LHCN-M2 (cell line): Measurements from ENCODE around the gene AVPR2. TPM values are rescaled to one million over a fixed set of nuclear protein-coding genes. Genes with fewer than 3 reads are reported as not detected.

Experiments
- DNase-seq: peaks from one replicate; pipeline ENCODE4 v3.0.0-alpha.2; 2012; ENCODE audit warnings: low read depth
- total RNA-seq: library from RNA; depleted of rRNA; stranded (reverse); fragments of >200 nt; gene quantifications from 2 replicates; pipeline ENCODE4 v1.2.3, GENCODE V29; 2014

The AVPR2 gene
- total RNA-seq, 1 experiment from 2014 or later, result not detected

GRCh38 chrX:153871451-153871850 is 33.0 kb upstream of the AVPR2 start:
- DNase-seq, result no peak

DNA sequence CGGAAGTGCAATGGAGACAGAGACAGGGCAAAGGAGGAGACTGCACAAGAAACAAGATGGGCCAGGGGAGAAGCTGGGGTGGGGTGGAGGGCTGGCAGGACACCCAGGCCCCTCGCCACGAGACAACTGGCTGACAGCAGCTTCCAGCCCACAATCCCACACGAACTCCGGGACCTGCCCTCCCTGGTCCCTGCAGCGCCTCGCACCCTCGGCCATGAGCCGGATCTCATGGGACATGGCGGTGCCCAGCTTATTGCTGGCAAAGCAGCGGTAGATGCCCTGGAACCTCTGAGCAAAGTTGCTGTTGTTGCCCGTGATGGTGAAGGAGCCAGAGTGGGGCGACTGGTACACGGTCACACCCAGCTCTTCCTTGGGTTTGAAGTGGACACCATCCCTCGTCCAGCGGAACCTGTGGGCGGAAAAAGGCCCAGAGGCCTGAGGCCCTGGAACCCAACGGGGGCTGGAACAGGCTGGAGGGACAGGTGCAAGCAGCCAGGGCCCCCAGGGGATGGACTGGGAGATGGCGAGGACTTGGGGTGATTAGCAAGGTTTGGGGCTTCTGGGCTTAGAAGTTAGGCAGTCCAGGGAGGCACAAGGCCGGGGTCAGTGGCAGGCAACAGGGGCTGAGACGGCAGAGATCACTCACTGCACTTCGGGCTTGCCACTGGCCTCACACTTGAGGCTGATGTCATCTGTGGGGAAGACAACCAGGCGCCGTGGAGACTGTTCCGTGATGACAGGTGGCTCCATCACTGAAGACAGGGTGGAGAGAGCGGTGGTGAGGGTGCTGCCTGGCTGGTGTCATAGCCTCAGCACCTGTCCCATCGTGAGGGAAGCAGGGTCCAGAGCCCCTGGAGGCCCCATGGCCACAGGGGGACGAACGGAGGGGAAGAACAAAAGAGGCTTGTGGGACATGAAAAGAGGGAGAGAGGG is 32.3 kb upstream of the AVPR2 start:
- no peak for DNase-seq

DNA sequence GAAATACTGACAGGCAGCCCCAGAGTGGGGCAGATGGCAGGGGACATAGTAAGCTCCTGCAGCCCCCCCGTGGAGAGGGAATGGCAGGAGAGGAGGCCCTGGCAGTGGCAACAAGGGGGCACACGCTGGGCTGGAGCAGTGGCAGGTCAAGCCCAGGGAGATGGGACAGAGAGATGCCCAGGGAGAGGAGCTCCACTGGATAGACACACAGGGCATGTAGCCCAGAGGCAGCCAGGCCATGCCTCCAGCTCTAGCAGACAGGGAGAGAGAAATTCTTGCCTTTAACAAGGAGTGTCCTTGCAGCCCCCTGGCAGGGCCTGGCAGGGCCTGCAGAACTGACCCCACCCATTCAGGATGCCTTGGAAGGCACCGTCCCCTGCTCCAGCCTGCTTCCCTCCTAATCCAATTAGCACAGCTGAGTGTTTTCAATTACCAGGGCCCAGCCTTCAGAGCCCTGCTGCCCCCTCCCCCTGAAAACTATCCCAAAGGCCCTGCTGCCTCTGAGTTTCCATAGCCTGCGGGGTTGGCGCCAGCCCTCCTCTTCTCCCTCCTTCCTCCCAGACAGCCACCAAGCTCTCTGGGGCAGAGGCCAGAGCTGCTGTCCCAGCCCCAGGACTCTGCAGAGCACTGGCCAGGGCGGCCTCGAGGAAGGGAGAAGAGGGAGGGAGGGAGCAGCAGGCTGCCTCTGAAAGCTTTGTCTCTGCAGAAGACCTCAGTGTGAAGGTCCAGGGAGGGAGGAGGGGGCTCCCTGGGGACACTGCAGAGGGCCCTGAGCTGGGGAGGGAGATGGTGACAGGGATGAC is 31.0 kb upstream of the AVPR2 start:
- DNase-seq, result no peak

DNA sequence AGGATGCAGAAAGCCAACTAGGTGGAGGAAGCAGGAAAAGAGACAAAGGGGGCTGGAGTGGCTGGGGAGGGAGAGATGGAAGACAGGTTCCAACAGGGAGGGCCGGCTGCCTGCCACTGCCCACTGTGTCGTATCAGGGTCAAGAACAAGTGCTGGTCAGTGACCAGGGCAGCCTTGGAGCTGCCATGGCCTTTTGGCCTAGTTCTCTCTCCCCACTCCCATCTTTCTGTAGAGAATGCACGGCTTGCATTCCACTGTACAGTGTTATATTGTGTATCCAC is 30.4 kb upstream of the AVPR2 start:
- no peak for DNase-seq

DNA sequence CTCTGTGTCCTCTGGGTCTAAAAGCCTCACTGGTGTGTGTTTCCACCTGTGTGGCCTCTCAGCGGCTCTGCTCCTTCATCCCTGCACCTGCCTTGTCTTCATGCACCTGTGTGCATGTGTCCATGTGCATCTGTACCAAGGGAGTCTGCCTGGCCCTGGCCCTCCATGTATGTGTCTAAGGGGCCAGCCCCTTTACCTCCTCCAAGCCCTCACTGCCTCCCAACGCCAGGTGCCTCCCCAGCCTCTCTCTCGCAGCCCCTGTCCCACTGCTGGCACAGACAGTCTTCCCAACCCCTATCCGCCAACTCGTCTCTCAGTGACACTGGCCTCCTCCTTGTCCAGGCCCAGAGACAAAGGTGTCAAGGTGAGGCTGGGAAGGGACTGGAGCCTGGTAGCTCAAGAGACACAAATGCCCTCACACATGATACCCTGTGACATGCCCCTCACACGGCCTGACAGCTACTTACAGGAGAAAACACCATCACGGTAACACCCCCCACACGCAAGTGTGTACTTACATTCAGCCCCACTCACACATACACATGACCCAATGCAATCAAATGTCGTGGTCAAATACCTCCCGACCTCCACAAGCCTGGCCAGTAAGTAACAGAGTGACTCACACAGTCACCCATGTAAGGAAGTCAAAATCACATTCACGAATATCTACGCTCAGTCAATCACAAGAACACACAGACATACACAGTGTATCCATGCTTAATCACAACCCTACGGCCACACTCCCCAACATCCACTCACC is 29.9 kb upstream of the AVPR2 start:
- no peak for DNase-seq

- DNase-seq, result peak; percentile 7
Observed at GRCh38 chrX:153875391-153876111, 28.9 kb upstream of the AVPR2 start.

DNA sequence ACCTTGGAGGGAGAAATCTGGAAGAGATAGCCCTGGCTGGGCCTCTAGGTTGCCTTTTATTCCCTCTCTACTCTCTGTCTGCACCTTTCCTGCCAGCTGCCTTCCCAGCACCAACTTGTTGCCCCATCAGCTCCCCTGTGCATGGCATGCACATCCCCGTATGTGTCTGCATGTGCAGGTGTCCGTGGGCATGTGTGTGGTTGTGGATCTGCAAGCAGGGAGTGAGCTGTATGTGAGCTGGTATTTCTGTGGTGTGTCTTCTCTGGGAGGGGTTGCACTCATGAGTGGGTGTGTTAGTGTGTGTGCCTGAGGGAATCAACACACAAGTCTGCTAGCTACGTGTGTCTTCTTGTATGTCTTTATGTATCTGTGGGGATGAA is 28.4 kb upstream of the AVPR2 start:
- no peak for DNase-seq

DNA sequence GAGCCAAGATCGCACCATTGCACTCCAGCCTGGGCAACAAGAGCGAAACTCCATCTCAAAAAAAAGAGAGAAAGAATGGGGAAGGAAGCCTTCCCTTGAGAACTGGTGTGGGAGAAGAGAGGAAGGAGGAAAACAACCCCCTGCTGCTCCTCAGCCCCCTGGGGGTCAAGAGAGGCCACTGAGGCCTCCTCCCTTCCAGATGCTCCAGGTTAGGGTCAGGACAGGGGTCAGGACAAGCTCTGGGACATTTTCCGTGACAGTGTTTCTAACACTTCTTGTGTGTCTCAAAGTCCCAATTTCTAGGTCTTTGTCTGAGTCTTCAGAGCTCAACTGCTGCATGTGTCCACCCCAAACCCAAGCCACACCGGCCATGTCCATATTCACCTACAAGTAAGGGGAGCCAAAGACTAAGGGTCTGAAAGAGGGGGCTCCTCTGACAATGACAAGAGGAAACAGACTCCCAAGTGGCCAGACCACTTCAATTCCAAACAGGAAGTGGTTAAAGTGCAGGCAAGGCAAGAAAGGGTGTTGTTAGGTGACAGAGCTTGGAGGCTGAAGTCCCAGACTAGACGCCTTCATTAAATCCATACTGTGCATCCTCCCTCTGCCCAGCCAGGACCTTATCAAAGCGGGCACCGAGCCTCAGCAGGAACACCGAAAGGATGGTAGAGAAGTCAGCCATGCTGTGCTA is 26.8 kb upstream of the AVPR2 start:
- DNase-seq, result no peak

DNA sequence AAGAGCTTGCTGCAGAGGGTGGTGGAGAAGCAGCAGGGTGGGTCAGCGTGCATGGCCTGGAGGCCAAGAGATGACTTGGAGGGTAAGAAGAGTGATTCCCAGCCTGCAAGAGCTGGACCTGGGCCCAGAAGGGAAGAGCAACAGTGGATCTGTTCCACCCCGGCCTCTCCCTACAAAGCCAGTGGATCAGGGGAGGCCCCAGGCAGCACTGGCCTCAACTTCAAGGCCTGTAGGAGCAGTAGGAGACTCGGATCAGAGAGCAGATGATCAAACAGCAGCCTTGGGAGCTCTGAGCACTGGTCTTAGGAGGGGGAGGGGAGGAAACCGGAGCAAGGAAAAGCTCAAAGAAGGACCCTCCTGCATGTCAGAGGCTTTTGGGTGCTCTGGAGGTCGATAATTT is 26.1 kb upstream of the AVPR2 start:
- no peak for DNase-seq

DNA sequence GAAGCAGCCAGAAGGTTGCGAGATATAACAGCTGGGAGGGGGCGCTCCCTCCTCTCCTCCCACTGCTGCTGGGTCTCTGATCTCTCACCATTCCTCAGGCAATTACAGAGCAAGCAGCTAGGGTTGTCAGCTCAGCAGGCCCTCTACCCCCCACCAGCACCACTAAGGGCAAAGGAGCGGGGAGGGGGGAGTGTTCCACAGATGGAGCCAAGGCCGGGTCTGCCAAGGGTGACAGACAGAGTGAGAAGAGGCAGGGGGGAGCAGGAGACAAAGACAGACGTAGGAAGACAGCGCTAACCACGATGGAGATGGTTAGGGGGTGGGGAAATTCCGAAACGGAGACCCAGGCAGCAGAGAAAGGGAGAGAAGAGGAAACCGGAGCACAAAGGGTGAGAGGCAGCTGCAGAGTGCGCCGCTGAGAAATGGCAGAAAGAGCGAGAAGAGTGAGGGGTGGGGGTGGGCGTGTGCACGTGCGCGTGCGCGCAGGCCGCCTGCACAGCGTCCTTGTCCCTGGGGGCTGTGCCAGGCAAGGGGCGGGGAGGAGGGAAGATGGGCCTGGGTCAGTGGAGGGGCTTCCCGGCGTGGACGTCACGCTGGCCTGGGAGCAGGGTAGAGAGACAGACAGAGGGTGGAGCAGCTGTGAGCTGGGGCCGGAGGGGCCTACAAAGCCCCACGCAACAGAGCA is 25.4 kb upstream of the AVPR2 start:
- no peak for DNase-seq

DNA sequence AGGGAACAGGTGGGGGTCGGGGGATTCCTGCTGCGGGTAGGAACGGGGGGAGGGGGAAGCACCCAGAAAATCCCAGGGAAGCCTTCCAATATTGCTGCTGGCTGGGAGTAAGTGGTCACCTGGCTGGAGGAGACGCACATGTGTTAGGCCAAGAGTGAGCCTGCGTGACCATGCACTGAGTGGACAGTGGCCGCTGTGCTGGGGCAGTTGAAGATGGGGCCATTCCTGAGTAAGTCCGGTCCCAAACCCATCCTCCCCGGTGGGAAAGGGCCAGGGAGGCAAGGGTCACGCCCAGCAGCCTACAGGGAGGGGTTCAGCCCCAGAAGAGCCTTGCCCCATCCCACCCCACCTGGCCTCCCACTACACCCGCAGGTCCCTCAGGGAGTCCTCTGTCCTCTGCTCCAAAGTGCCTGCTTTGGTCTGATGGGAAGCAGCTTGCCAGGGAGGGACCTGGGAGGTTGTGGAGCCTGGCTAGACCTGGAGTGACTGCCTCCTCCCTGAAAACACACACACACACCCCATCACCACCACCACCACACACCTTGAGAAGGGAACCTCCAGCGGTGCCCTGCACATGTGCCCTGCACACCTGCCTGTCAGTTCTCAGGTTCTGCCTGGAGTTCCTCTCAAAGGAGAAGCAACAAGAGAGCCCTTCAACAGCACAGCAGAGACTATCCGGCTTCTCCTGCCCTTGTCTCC is 24.6 kb upstream of the AVPR2 start:
- no peak for DNase-seq

DNA sequence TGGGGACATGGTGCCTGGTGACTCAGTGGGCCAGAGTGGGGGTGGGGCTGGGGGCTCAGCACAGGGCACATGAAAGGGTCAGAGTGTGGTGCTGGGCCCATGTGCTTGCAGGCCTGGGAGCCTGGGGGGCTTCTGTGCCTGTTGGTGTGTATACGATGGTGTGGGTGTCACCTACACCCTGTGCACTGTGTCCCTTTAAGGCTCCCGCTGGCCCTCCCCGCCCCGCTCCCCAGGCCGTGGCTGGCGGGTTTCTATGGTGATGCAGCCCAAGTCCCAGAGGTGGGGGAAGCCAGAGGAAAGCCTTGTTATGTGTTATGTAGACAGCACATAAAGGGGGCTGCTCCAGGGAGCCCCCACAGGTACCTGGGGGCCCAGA is 24.0 kb upstream of the AVPR2 start:
- no peak for DNase-seq

DNA sequence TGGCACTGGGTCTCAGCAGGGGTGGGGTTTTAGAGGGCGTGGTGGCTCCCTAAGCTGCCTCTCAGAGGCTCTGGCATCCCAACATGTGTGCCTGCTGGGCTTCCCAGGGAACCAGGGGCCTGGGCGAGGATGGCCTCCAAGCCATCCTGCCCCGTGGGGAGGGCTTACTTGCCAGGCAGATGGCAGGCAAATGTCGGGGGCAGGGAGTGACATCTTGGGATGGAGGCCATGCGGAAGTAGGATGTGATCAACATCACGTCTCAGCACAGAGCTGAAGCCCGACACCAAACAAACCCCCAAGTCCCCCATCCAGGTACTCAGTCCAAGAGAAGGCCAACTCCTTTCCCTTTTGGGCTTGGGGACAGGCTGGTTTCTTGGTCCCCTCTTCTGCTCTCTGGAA is 23.2 kb upstream of the AVPR2 start:
- DNase-seq, result no peak

DNA sequence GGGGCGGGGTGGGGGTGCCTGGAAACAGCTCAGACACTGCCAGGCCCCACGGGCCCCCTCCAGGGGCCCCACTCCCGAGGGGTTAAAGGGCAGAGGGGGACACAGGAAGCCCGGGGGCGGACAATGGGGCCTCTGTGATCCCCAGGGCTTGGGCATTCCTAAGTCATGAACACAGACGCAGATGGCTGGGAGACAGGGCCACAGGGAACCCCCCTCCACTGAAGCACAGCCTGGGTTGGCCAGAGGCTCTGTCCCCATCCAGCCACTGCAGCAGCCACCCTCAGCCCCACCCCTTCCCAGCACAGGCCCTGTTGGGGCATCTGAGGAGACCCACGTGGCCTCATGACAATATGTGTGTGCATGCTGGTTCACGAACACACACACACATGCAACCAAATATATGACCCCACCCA is 22.4 kb upstream of the AVPR2 start:
- DNase-seq, result no peak

GRCh38 chrX:153882557-153882956 is 21.9 kb upstream of the AVPR2 start:
- DNase-seq, result no peak

GRCh38 chrX:153883163-153883843 is 21.2 kb upstream of the AVPR2 start:
- no peak for DNase-seq

DNA sequence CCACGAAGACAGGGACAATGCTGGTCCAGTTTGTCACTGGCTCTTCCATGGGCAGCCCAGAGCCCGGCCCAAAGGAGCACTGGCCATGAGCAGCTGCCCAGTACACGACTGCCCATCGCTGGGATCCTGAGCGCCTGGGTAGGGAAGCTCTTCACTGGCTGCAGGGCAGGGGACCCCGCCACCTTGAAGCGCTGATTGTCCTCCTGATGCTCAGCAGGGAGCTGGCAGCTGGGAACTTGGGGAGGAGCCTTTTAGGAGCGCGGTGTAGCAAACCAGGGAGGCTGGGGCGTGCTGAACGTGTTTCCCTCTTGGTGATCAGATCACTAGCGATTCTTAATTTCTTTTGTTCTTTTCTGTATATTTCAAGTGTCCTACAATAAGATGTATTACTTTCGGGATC is 20.3 kb upstream of the AVPR2 start:
- DNase-seq, result no peak

DNA sequence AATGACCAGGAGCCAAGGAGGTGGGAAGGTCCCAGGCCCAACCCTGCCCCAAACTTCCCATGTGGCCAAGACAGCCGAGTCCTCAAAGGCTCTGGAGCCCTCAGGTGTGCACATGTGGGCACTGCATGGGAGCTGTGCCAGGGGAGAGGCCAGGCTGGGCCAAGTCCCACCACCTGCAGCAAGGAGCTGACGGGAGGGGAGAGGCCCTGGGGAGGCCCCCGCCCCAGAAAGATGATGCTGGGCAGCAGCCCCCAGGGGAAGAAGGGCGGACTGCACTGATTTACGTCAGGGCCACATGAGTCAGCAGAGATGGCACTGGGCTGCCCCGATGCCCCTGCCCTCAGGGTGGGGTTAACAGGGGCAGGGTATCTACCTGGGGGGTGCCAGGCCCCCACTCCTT is 19.9 kb upstream of the AVPR2 start:
- DNase-seq, result no peak

GRCh38 chrX:153885208-153885787 is 19.2 kb upstream of the AVPR2 start:
- no peak for DNase-seq
